Endothelial cell of umbilical vein (primary cell): ENCODE data around the gene CHIT1. TPM values are rescaled to one million over a fixed set of nuclear protein-coding genes. Genes with fewer than 3 reads are reported as not detected.

ENCODE experiments used
- BruUV-seq: library from RNA; stranded (reverse); fragments of 400-500 nt; replicated peaks from 2 replicates; lab custom pipeline; 2021; lab: Mats Ljungman, UMichigan
- CTCF ChIA-PET: fragments of 300-600, 350-600 bp; sonication (Branson Sonifier 250); formaldehyde crosslinking; loops from one replicate; lab custom pipeline; 2021; ENCODE audit warnings: antibody characterized with exemption, inconsistent platforms; lab: Charles Lee
- POLR2A ChIA-PET: fragments of 300-600, 350-600 bp; sonication (Branson Sonifier 250); formaldehyde crosslinking; loops from one replicate; lab custom pipeline; 2021; ENCODE audit warnings: antibody characterized with exemption, inconsistent platforms; lab: Charles Lee
- DNase-seq: peaks from one replicate; pipeline ENCODE4 v3.0.0-alpha.2; 2011; ENCODE audit warnings: low read depth, low spot score
- FAIRE-seq: peaks from 2 replicates; lab custom pipeline; 2011; peaks lifted over from hg19 to GRCh38; lab: Jason Lieb, UNC
- H2AFZ ChIP-seq: 2 replicates; pipeline ENCODE4 v1.6.0; 2012; ENCODE audit warnings: low read depth, low read length, control low read depth, inconsistent platforms
- H3K27ac ChIP-seq: 2 replicates; pipeline ENCODE4 v1.5.1; 2011; ENCODE audit warnings: low read depth, mild to moderate bottlenecking, control low read depth, low read length, moderate library complexity; ENCODE audit not compliant: insufficient read depth
- H3K27me3 ChIP-seq, 2 experiments: 2 replicates each; pipeline versions ENCODE4 v1.6.0 to v1.6.1; 2011; ENCODE audit warnings: low read length in 2 of 2, mixed read lengths in 1 of 2; ENCODE audit not compliant: control insufficient read depth in 2 of 2, insufficient read depth in 2 of 2
- H3K36me3 ChIP-seq, 2 experiments: 2 replicates in 1 of 2; 3 replicates in 1 of 2; pipeline ENCODE4 v1.5.1; 2011; ENCODE audit warnings: low read length in 2 of 2, mild to moderate bottlenecking in 1 of 2, moderate library complexity in 1 of 2; ENCODE audit not compliant: control insufficient read depth in 2 of 2, insufficient read depth in 2 of 2; ENCODE audit errors: extremely low read depth in 1 of 2
- H3K4me1 ChIP-seq: 3 replicates; pipeline ENCODE4 v1.5.1; 2011; ENCODE audit warnings: mild to moderate bottlenecking, low read length; ENCODE audit not compliant: control insufficient read depth, insufficient read depth; ENCODE audit errors: extremely low read depth
- H3K4me2 ChIP-seq: 2 replicates; pipeline ENCODE4 v1.6.1; 2011; ENCODE audit warnings: low read length, control low read depth, mixed read lengths; ENCODE audit not compliant: insufficient read depth
- H3K4me3 ChIP-seq, 3 experiments: fragments of 200-600 bp in 1 of 3; sonication (generic), shearing (Covaris generic) in 1 of 3; replicated peaks in 1 of 3; 2 replicates each; pipeline ENCODE4 v1.5.1; 2011 to 2016; ENCODE audit warnings: control low read depth in 3 of 3, low read length in 3 of 3, mild to moderate bottlenecking in 2 of 3, inconsistent platforms in 1 of 3, low read depth in 1 of 3, moderate library complexity in 1 of 3; ENCODE audit not compliant: insufficient read depth in 1 of 3
- H3K79me2 ChIP-seq: 2 replicates; pipeline ENCODE4 v1.6.0; 2012; ENCODE audit warnings: low read length, inconsistent platforms; ENCODE audit not compliant: control insufficient read depth, insufficient read depth
- H3K9ac ChIP-seq: replicated peaks from 2 replicates; pipeline ENCODE3; 2011; ENCODE audit warnings: low read length, control low read depth; ENCODE audit not compliant: insufficient read depth; ENCODE audit errors: extremely low read depth
- H3K9me1 ChIP-seq: replicated peaks from 3 replicates; pipeline ENCODE4 v1.6.0; 2011; ENCODE audit warnings: mild to moderate bottlenecking, low read length; ENCODE audit not compliant: control insufficient read depth, insufficient read depth; ENCODE audit errors: extremely low read depth
- H3K9me3 ChIP-seq: replicated peaks from 2 replicates; pipeline ENCODE4 v1.5.1; 2012; ENCODE audit warnings: low read length, inconsistent platforms; ENCODE audit not compliant: control insufficient read depth, insufficient read depth
- H4K20me1 ChIP-seq: replicated peaks from 2 replicates; pipeline ENCODE3; 2011; ENCODE audit warnings: mild to moderate bottlenecking, low read length; ENCODE audit not compliant: control insufficient read depth, insufficient read depth; ENCODE audit errors: extremely low read depth
- CTCF ChIP-seq, 2 donors: IDR thresholded peaks; 1 replicate in 1 of 2; 2 replicates in 1 of 2; pipeline ENCODE4 v1.5.1; 2011; ENCODE audit warnings: low read length in 2 of 2, mild to moderate bottlenecking in 2 of 2, moderate library complexity in 2 of 2, control low read depth in 1 of 2, inconsistent platforms in 1 of 2, low read depth in 1 of 2; ENCODE audit not compliant: insufficient read depth in 1 of 2; ENCODE audit errors: extremely low read depth in 1 of 2
- EZH2 ChIP-seq: IDR thresholded peaks from 2 replicates; pipeline ENCODE4 v1.6.1; 2012; ENCODE audit warnings: borderline replicate concordance, low read depth, mild to moderate bottlenecking, moderate library complexity, low read length, inconsistent platforms; ENCODE audit not compliant: severe bottlenecking
- GATA2 ChIP-seq: IDR thresholded peaks from 2 replicates; pipeline ENCODE4 v1.7.0; 2011; ENCODE audit warnings: low read depth, mild to moderate bottlenecking, moderate library complexity, mixed read lengths, low read length; ENCODE audit not compliant: insufficient read length, insufficient read depth
- JUN ChIP-seq: IDR thresholded peaks from 2 replicates; pipeline ENCODE4 v1.6.1; 2011; ENCODE audit warnings: borderline replicate concordance, low read depth; ENCODE audit not compliant: insufficient read length, insufficient read depth
- MAX ChIP-seq: IDR thresholded peaks from 2 replicates; pipeline ENCODE4 v1.6.1; 2011; ENCODE audit not compliant: insufficient read depth, insufficient read length
- MYC ChIP-seq: IDR thresholded peaks from one replicate; pipeline ENCODE4 v1.6.1; 2011; ENCODE audit warnings: mild to moderate bottlenecking, low read depth, low read length
- POLR2AphosphoS5 ChIP-seq: IDR thresholded peaks from 2 replicates; pipeline ENCODE4 v1.6.1; 2012; ENCODE audit warnings: low read depth, mild to moderate bottlenecking, control low read depth, low read length, moderate library complexity; ENCODE audit not compliant: insufficient read depth
- dilution Hi-C: fragments of 300-500 bp; cut with MboI; formaldehyde crosslinking; loops from one replicate; pipeline ENCODE4 v1.15.0; 2019; ENCODE audit warnings: low sequenced_read_pairs; ENCODE audit not compliant: extremely low pct_ligation_motif_present
- intact Hi-C: fragments of 100-400 bp; cut with micrococcal nuclease; formaldehyde crosslinking; loops from one replicate; pipeline ENCODE4 v1.10.0; 2022
- polyA plus RNA-seq, 4 experiments: library from polyadenylated mRNA; depleted of rRNA in 3 of 4; stranded (reverse) in 3 of 4; unstranded in 1 of 4; fragments of >200 nt; gene quantifications; 2 replicates each; pipeline versions ENCODE4 v1.2.1 to v1.2.3, GENCODE V29; 2011 to 2012; ENCODE audit warnings: missing spikeins in 1 of 4
- total RNA-seq: library from RNA; stranded (reverse); gene quantifications from 2 replicates; pipeline ENCODE4 v1.2.3, GENCODE V29; 2021

CHIT1 gene
- total and polyA plus RNA-seq, 2 donors (not counting 3 experiments of a cell fraction or from before 2014, with no cell fraction given), result not detected

GRCh38 chr1:203269654-203270020, 40.2 kb upstream of the CHIT1 start:
- H3K36me3 ChIP-seq, result no peaks in the 10 kb centered on the region
- no peaks in the 10 kb centered on the region for H3K79me2 ChIP-seq
- peaks cover 9% of the 10 kb centered on the region for H3K4me1 ChIP-seq
- no peak overlapping the region for H3K4me3 ChIP-seq
- no peak overlapping the region for H3K9ac ChIP-seq
- H2AFZ ChIP-seq, result no peak overlapping the region
- dilution Hi-C loops (no loop called here), intact Hi-C loops (loop anchor here (1.0 to 5.0 kb wide), 3 partner anchors 153 to 433 kb away; no protein-coding TSS in a partner anchor)
- CTCF ChIA-PET, result interaction anchor here (0.6 to 19.8 kb wide), 31 partner anchors 9 to 247 kb away, joined by 3 to 1014 read pairs (median 5); partner anchors contain the start of genes BTG2 and MYOG
- no peaks in the 10 kb centered on the region for H3K27me3 ChIP-seq
- POLR2A ChIA-PET, result interaction anchor here (0.9 kb wide), 1 partner anchor 37 kb away, joined by 5 read pairs; no protein-coding TSS in a partner anchor
- no peaks in the 10 kb centered on the region for H3K9me1 ChIP-seq
- H3K27ac ChIP-seq, result no peak overlapping the region
- TF ChIP-seq EZH2 (no peak), POLR2AphosphoS5 (no peak), CTCF (IDR thresholded peaks at IDR 0.05; ENCODE audit: extremely low read depth in 1 of 2, insufficient read depth in 1 of 2, low read depth in 1 of 2, low read length in 2 of 2) (no peak), GATA2 (no peak), MAX (no peak), JUN (no peak), MYC (no peak)
- no TSS peak for BruUV-seq
- FAIRE-seq (no peak), DNase-seq (no peak)
- no peak overlapping the region for H3K4me2 ChIP-seq
- no peaks in the 10 kb centered on the region for H4K20me1 ChIP-seq
- no peaks in the 10 kb centered on the region for H3K9me3 ChIP-seq
